ENCODE data around the gene CFAP97D1.
"Not testable (repeated sequence)": the region's sequence is repeated elsewhere in the genome, so short reads cannot be mapped to it uniquely, and the experiment has no call there.

CFAP97D1 gene

DNA sequence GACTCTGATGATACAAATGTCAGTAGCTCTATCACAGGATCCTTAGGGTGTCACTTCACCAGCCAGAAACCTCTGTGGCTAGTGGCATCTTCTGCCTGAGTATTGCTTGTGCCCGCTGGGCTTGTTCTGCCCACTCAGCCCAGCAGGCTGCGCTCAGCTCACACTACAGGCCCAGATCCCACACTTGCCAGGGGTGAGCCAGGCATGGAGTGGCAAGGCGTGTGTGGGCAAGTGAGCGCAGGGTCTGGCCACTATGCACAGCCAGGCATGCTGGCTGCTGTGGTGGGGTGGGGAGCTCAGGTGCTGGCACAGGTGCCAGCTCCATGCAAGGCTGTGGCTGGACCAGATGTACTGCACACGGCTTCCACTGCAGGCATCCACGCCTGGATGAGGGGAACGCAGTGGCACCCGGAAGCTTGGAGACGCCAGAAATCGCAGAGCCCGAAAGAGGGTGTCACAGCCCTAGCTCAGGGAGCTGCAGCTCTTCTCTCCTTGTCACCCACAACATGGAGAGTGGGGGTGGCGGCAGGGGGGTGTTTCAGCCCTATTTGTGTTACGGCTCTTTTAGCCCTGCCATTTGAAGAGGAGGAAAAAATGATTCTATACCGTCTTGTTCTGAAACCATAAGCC is 10.2 kb downstream of the CFAP97D1 start:
- DNase-seq (ENCODE audit: insufficient read length, low spot score) (no peak), FAIRE-seq (peak; percentile 38)

DNA sequence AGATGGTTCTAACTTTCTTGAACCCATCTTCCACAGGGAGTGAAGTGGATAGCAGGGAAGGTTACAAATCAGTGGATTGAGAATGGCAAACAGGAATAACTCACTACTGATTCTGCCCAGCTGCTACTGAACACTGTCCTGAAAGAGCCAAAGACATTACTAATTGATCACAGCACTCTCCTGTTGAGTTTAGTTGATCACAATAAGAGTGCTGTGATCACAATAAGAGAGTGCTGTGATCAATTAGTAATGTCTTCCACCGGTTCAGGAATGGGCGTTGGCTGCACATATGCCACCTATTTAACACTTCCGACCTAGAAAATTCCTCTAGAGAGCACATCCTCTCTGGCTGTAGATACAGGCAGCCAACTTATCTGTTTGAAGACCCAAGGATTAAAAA is 11.4 kb downstream of the CFAP97D1 start:
- peak; percentile 76 for DNase-seq (ENCODE audit: insufficient read length, low spot score)
- FAIRE-seq = peak; percentile 91

DNA sequence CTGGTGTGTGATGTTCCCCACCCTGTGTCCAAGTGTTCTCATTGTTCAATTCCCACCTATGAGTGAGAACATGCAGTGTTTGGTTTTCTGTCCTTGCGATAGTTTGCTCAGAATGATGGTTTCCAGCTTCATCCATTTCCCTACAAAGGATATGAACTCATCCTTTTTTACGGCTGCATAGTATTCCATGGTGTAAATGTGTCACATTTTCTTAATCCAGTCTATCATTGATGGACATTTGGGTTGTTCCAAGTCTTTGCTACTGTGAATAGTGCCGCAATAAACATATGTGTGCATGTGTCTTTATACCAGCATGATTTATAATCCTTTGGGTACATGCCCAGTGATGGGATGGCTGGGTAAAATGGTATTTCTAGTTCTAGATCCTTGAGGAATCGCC is 12.4 kb downstream of the CFAP97D1 start:
- DNase-seq (ENCODE audit: insufficient read length, low spot score); FAIRE-seq: not testable (repeated sequence)

DNA sequence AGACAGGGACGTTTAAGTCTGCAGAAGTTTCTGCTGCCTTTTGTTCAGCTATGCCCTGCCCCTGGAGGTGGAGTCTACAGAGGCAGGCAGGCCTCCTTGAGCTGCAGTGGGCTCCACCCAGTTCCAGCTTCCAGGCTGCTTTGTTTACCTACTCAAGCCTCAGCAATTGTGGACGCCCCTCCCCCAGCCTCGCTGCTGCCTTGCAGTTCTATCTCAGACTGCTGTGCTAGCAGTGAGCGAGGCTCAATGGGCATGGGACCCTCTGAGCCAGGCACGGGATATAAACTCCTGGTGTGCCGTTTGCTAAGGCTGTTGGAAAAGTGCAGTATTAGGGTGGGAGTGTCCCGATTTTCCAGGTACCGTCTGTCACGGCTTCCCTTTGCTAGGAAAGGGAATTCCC is 17.8 kb downstream of the CFAP97D1 start:
- not testable (repeated sequence) for FAIRE-seq

DNA sequence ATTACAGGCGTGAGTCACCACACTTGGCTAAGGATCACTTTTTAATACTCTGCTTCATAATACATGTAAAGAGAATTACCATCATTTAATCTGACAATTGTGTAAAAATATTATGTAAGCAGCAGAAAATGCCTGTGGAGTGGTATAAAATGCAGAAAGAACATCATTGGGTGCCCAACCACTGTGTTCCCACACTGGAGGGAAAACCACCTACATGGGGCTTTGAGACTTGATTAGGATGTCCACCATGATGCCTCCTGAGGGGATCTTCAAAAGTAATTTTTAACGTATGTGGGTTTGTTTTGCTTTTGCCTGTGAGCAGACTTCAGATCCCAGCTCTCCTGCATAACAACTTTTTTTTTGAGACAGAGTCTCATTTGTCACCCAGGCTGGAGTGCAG is 18.8 kb downstream of the CFAP97D1 start:
- FAIRE-seq (no peak), DNase-seq (ENCODE audit: insufficient read length, low spot score) (no peak)

More for the DNA sequence above, 17.8 kb downstream of the CFAP97D1 start:
- DNase-seq (ENCODE audit: insufficient read length, low spot score) = not testable (repeated sequence)

DNA sequence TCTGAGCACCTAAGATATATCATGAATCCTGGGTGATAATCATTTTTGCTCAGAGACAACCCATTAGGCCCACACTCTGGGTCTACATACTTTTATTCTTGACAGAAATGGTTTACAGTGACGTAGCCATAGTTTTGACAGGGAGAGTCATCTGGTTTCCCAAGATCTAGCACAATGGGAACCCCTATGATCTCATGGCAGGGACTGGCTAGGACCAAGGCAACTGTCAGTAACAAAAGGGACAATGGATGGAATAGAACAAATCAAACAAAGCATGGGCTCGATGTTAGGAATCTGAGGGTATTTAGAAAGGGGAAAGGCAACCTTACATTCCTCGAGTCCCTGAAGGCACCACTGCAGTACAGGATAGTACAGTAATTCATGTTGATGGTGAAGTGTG is 20.5 kb downstream of the CFAP97D1 start:
- FAIRE-seq (no peak), DNase-seq (ENCODE audit: insufficient read length, low spot score) (no peak)

DNA sequence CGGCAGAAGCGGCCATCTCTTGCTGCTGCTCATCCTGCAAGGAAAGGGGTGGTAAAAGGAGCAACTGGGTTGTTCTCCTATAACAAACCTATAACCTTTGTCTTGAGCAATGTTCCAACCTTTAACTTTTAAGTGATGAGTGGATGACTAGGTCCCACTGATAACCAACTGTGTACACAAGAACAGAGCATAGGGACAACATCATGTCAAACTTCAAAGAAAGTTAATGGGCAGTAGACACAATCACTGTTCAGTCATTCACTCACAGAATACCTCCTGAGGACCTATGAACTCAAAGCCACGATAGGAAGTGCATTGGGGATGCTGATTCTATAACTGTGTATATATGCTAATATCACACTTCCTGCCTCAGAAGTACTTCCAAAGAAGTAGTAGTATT is 21.6 kb downstream of the CFAP97D1 start:
- DNase-seq (ENCODE audit: insufficient read length, low spot score) (no peak), FAIRE-seq (peak; percentile 46)

DNA sequence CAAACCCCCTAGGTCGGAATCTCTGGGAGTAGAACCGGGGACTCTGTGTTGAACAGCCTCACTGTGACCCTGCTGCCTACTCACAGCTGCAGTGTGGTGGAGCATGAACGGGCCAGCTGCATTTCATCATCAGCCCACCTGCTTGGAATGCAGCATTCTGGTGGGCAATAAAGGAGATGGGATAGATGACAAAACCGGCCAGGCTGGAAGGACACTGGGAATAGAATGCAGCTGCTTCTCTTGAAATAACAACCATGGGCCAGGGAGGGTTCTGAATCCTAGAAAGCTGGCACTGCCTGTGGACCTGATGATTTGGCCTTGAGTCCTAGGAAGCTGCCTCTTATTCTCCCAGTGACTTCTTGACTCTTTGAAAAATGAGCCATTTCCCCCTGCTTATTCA is 23.5 kb downstream of the CFAP97D1 start:
- FAIRE-seq (no peak), DNase-seq (ENCODE audit: insufficient read length, low spot score) (no peak)

DNA sequence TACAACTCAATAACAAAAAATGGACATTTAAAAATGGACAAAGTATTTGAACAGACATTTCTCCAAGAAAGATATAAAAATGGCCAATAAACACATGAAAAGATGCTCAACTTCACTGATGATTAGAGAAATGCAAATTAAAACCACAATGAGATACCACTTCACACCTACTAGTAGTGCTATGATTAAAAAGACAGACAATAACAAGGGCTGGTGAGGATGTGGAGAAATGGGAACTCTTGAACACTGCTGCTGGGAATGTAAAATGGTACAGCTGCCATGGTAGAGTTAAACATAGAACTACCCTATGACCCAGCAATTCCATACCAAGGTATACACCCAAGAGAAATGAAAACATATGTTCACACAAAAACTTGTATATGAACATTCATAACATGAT is 24.9 kb downstream of the CFAP97D1 start:
- FAIRE-seq = no peak
- no peak for DNase-seq (ENCODE audit: insufficient read length, low spot score)

DNA sequence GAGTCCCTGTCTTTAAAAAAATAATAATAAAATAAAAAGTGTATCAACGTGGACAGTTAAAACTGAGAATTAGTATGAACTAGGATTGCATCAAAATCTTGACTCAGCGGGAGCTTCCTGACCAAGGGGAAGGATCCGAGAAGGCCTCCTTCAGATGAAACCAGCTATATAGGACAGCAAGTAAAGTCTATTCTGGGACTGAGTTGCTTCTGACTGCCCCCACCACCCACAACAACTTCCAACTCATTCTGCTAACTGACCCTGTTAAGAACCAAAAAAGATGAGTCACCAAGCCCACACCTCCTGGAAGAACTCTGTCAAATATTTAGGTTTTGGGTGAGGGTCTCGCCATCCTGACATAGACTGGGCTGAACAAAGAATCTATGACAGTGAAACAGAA is 27.8 kb downstream of the CFAP97D1 start:
- no peak for FAIRE-seq

DNA sequence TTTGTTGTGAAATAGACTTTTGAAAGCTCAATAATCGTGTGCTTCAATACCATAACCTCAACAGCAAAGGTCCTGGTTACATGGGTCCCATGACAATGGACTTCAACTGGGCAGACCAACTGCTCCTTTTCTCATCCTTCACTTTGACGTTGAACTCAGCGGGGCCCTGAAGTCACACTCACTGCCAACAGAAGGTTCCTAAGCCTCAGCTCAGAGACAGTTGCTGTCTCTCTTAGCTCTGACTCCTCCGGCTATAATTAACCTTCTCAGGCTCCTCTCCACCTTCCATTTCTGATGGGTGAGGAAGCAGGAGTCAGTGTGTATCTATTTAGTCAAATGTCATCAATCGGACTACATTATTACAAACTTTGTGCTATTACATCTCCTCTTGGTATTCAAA is 28.9 kb downstream of the CFAP97D1 start:
- no peak for DNase-seq (ENCODE audit: insufficient read length, low spot score)
- FAIRE-seq = no peak

More for the DNA sequence above, 27.8 kb downstream of the CFAP97D1 start:
- DNase-seq (ENCODE audit: insufficient read length, low spot score) = no peak

DNA sequence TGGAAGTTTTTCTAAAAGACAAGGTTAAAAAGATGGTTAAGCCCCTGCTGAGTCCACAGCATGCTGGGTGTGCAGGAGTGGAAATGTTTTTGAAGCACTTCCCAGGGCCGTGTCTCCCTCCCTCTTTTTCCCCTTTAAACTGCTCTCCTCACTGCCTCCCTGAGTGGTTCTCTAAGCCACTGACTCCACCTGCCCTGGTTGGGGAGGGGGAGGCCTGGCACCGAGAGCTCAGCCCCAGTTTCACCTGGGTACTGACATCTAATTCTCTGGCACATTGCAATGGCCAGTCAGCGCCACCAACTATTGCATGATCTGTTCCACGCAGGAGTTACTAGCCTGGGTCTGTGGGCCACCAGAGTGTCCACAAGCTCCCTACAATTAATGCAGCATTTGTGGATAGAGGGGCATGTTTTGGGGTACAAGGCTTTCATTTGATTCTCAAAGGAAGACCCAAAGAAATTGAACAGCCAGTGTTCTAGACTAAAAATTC is 30.0 kb downstream of the CFAP97D1 start:
- FAIRE-seq (no peak), DNase-seq (ENCODE audit: insufficient read length, low spot score) (no peak)

DNA sequence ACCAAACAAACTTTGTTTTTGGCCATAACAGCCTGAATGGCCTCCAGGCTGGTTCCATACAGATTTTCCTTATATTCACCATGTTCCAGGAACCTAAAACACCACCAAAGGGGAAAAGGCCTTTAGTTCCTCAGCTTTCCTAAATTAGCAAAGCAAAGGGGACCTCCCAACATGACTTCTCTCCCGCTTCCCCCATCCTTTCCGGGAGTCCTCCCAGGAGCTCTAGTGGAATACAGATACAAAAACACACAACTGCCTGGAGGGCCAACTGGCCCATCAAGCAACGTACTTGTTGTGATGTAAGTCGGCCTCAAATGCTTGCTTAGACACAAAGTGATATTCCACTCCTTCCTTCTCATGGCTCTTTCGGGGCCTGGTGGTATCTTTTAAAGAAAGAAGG is 30.6 kb downstream of the CFAP97D1 start:
- FAIRE-seq = no peak

DNA sequence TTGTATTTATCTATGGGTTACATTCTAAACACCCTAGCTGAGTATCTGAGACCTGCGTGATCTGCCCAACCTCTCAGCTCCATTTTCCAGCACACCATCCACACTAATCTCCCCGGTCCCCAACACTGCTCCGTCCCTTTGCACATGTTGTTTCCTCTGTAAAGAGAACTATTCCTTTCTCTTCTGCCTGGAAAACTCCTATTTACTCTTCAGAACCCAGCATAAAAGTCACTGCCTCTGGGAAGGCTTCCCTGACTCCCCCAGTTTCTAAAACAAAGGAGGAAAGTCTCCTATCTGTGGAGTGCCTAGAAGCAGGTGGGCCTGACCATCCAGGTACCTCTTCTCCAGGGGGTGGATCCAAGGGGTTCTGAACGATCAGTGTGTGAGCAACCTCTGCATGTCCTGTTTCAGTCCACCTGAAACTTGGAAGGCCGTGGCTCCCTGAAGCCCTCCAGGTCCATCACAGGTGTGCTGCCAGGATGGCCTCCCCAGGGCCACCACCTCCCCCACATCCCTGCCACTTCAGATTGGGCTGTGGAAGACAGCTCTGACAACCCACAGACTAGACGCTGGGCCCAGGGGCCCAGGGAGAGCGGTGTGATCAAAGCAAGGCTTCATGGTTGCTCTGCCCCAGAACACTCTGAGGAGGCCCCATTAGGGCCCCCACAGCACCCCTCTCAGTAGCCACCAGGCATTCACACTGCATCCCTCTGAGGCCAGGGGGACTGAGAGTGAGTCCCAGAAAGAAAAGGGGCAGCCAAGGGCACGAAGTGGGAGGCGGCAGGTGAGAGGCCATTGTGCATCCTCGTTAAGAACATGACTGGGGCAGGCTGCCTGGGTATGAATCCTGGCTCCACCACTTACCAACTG is 32.4 kb downstream of the CFAP97D1 start:
- no peak for DNase-seq (ENCODE audit: insufficient read length, low spot score)
- FAIRE-seq = peak; percentile 57

More for the DNA sequence above, 30.6 kb downstream of the CFAP97D1 start:
- DNase-seq (ENCODE audit: insufficient read length, low spot score) = no peak

DNA sequence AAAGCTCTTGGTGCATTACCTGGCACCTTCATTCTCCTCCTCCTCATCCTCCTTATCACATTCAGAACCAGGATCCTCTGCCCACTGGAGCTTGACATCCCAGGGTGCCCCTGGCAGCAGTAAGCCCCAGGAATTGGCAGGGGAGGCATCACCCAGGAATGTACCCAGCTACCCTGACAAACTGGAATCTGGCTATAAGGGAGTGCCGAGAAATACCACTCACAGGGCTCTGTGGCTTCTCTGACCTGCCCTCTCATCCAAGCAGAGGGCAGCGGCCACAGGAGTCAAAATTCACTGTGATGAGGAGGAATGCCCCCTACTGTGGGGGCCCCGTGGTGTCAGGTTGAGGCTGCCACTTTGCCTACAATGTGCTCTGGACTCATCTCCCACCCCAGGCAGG is 33.2 kb downstream of the CFAP97D1 start:
- peak; percentile 64 for FAIRE-seq

DNA sequence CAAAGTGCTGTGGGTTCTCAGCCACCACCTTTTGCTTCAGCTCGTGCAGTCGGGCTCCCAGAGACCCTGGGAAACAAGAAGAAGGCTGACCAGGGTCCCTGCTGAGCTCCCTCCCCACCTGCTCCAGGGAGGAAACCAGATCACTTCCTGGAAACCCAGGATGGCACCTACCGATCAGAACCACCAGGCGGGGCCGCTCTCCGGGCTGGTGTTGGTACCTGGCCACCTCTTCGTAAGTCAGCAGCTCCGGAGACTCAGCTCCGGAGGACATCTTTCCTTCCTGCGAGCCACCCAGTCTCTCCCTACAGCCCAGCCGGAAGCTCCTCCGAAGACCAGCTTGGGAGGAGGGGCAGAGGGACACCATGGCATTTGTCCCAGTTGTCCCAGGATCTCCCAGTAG is 33.8 kb downstream of the CFAP97D1 start:
- DNase-seq (ENCODE audit: insufficient read length, low spot score) (no peak), FAIRE-seq (no peak)

More for the DNA sequence above, 33.2 kb downstream of the CFAP97D1 start:
- no peak for DNase-seq (ENCODE audit: insufficient read length, low spot score)

DNA sequence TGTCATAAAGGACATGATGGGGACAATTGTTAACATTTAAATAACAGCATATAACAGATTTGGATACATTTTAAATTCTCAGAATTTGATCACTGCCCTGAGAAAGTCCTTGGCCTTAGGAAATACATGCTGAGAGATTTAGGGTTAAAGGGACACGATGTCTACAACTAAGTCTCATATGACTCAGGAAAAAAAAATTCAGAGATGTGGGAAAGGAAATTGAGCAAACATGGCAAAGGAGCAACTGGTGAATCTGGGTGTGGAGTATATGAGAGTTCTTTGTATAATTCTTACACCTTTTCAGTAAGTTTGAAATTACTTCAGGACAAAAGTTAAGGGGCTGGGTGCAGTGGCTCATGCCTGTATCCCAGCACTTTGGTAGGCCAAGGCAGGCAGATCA is 34.5 kb downstream of the CFAP97D1 start:
- FAIRE-seq (no peak), DNase-seq (ENCODE audit: insufficient read length, low spot score) (peak; percentile 71)

DNA sequence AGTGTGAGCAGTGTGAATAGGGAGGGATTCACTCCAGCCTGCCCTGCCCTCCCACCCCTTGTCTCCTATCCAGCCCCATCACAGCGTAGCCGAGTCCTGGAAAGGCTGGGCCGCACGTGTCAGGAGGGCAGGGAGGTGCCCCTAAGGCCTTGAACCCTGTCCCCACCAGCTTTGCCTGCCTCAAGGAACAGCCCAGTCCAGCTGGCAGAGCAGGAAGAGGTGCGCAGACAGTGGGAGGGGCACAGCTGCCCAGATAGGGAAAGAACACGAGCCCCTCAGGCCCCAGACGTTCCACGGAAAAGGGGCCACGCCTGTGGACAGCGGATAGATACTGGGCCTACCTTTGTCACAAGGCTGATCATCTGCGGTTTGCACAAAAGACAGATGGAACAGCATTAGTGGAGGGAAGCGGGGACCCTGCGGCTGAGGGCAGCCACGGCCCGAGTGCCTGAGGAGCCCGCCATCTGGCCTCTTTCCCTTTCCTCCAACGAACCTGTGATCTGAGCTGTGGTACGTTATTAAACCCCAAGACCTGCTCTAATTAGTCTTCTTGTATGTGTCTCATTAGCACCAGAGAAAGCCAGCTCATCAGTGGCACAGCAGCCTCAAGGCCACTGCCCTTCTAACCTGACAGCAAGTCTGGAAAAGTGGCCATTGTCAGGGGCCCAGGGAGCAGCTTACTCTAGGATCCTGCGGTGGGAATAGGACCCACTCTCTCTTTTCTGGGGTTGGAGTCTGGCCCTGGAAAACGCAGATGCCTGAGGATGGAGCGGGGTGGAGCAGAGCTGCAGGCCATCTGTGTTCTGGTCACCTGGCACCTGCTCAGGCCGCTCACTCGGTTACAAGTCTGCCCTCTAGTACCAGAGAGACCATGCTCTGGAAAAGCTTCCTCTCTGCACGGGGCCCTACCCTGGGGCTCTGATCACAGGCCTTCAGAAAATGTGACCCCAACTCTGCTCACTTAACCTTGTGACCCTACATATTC is 36.4 kb downstream of the CFAP97D1 start:
- FAIRE-seq = no peak
- DNase-seq (ENCODE audit: insufficient read length, low spot score) = no peak

DNA sequence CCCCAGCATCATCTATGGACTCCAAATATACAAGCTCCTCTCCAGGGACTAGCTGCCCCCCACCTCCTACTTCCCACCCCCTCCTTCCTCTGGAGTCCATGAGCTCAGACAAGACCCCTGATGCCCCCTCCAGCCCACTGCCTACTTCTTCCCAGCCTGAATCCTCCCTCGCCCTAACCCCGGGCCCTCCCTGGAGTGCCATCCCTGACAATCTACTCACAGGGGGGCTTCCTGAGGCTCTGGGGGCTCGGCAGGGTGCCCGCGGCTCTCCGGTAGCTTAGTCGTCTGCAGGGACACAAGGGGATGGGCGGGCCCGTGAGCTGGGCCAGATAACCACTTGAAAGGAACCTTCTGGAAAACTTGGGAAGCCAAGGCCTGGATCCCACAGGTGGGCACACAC is 37.6 kb downstream of the CFAP97D1 start:
- DNase-seq (ENCODE audit: insufficient read length, low spot score) (no peak), FAIRE-seq (no peak)

DNA sequence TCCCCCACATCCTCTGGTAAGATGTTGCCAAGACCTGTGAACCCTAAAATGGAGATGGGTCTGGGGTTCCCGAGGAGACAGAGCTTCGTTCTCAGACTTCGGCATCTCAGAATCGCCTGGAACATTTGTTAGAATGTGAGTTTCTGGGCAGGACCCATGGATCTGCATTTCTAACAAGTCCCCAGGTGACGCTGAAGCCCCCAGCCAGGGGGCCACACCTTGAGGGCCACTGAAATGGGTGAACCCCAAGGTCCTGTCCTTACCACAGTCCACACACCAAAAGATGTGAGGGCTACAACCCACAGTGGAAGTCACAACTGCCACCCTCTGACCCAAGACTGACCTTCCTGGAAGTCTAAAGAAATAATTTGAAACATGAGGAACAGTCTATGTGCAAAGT is 38.7 kb downstream of the CFAP97D1 start:
- FAIRE-seq (no peak), DNase-seq (ENCODE audit: insufficient read length, low spot score) (no peak)

DNA sequence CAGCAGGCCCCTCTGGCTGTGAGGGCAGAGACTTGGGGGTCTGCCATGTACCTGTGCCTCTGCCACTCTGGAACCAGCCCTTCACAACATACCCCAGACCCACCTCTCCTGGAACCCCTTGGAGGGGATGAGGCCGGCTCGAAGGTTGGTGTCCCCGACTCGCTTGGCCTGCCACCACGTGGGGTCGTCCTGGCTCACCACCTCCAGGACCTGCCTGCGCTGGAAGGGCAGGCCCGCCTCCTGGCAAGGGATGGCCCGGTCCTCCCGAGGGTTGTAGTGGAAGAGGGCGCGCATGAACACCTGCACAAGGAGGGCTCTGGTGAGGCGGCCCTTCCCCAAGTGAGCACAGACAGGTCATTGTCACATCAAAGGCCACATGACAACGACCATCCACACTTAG is 40.5 kb downstream of the CFAP97D1 start:
- DNase-seq (ENCODE audit: insufficient read length, low spot score) = no peak
- FAIRE-seq = no peak

All from HTR-8/SVneo (cell line).